Panc1 (cell line): ENCODE measurements around the gene EXPH5.

Experiments used
- POLR2AphosphoS5 ChIP-seq: IDR thresholded peaks from 2 replicates; pipeline ENCODE4 v1.6.1; 2012; ENCODE audit warnings: mild to moderate bottlenecking, low read depth, low read length, moderate library complexity
- TF ChIP-seq, protein P1 (sequence below): fragments of 450-650 bp; IDR thresholded peaks from 2 replicates; pipeline ENCODE4 v1.5.1; 2017; ENCODE audit warnings: mild to moderate bottlenecking

DNA sequence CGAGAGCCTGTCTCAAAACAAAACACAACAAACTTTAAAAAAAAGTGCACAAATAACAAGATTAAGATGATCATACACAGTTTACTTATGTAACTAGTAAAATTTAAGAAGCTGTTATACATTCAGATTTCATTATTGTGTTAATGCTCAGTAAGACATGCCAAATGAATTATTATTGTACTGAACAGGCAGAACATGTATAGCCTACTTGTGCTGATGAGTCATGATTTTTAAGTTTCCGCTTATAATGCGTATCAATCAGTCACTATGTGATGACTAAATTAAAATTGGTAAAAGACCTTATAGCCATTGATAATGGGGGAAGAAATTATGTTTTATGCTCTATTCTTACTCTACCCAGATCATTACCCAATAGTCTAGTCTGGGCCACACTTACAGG, 20.5 kb upstream of the EXPH5 start:
- TF ChIP-seq, protein P1, sequence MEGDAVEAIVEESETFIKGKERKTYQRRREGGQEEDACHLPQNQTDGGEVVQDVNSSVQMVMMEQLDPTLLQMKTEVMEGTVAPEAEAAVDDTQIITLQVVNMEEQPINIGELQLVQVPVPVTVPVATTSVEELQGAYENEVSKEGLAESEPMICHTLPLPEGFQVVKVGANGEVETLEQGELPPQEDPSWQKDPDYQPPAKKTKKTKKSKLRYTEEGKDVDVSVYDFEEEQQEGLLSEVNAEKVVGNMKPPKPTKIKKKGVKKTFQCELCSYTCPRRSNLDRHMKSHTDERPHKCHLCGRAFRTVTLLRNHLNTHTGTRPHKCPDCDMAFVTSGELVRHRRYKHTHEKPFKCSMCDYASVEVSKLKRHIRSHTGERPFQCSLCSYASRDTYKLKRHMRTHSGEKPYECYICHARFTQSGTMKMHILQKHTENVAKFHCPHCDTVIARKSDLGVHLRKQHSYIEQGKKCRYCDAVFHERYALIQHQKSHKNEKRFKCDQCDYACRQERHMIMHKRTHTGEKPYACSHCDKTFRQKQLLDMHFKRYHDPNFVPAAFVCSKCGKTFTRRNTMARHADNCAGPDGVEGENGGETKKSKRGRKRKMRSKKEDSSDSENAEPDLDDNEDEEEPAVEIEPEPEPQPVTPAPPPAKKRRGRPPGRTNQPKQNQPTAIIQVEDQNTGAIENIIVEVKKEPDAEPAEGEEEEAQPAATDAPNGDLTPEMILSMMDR, result no peak
- no peak for TF ChIP-seq POLR2AphosphoS5
